BJ (cell line): Measurements from ENCODE around the gene PSEN1. TPM values are rescaled to one million over a fixed set of nuclear protein-coding genes. Genes with fewer than 3 reads are reported as not detected.

ENCODE experiments used
- CTCF ChIA-PET: fragments of 350-600 bp; formaldehyde crosslinking; extraction: SDS; loops from one replicate; lab custom pipeline; 2021; ENCODE audit warnings: antibody characterized with exemption, inconsistent platforms; lab: Yijun Ruan, JAX
- POLR2A ChIA-PET: fragments of 300-600 bp; sonication (Branson Sonifier 250); formaldehyde crosslinking; extraction: SDS; loops from one replicate; lab custom pipeline; 2021; ENCODE audit warnings: antibody characterized with exemption; lab: Charles Lee
- DNase-seq: peaks from one replicate; pipeline ENCODE4 v3.0.0-alpha.2; 2011; ENCODE audit warnings: low read depth
- H3K27me3 ChIP-seq: 2 replicates; pipeline ENCODE4 v1.6.0; 2011; ENCODE audit warnings: low read length; ENCODE audit not compliant: control insufficient read depth, insufficient read depth
- H3K36me3 ChIP-seq: 2 replicates; pipeline ENCODE4 v1.5.1; 2011; ENCODE audit warnings: low read length; ENCODE audit not compliant: control insufficient read depth, insufficient read depth
- H3K4me3 ChIP-seq: 2 replicates; pipeline ENCODE4 v1.5.1; 2011; ENCODE audit warnings: low read depth, mild to moderate bottlenecking, control low read depth, low read length
- polyA plus RNA-seq: library from polyadenylated mRNA; depleted of rRNA; stranded (reverse); fragments of >200 nt; gene quantifications from 2 replicates; pipeline ENCODE4 v1.2.3, GENCODE V29; 2011
- TF ChIP-seq, protein P1 (sequence below): IDR thresholded peaks from 2 replicates; pipeline ENCODE4 v1.5.1; 2011; ENCODE audit warnings: low read depth, mild to moderate bottlenecking, control low read depth, inconsistent platforms, low read length, moderate library complexity; ENCODE audit not compliant: insufficient read depth

PSEN1 gene
- polyA plus RNA-seq, 1 experiment, result 15.8 TPM

DNA sequence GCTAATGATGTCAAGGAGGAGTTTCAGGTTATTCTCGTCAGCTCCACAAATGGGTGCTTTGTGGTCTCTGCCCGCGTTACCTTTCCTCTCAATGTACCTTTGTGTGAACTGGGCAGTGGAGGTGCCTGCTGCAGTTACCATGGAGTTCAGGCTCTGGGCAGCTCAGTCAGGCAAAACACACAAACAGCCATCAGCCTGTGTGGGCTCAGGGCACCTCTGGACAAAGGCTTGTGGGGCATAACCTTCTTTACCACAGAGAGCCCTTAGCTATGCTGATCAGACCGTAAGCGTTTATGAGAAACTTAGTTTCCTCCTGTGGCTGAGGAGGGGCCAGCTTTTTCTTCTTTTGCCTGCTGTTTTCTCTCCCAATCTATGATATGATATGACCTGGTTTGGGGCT lies 84.3 kb downstream of the PSEN1 start:
- ChIA-PET POLR2A (no interaction called here), CTCF (interaction anchor here (1.0 to 1.9 kb wide), 2 partner anchors 9 kb away, joined by 3 to 8 read pairs; no protein-coding TSS in a partner anchor)
- TF ChIP-seq, protein P1, sequence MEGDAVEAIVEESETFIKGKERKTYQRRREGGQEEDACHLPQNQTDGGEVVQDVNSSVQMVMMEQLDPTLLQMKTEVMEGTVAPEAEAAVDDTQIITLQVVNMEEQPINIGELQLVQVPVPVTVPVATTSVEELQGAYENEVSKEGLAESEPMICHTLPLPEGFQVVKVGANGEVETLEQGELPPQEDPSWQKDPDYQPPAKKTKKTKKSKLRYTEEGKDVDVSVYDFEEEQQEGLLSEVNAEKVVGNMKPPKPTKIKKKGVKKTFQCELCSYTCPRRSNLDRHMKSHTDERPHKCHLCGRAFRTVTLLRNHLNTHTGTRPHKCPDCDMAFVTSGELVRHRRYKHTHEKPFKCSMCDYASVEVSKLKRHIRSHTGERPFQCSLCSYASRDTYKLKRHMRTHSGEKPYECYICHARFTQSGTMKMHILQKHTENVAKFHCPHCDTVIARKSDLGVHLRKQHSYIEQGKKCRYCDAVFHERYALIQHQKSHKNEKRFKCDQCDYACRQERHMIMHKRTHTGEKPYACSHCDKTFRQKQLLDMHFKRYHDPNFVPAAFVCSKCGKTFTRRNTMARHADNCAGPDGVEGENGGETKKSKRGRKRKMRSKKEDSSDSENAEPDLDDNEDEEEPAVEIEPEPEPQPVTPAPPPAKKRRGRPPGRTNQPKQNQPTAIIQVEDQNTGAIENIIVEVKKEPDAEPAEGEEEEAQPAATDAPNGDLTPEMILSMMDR, result no peak
- Histone ChIP-seq H3K27me3 (no peaks in the 10 kb centered on the region), H3K36me3 (peaks cover 8% of the 10 kb centered on the region), H3K4me3 (no peak overlapping the region)
- DNase-seq, result no peak

DNA sequence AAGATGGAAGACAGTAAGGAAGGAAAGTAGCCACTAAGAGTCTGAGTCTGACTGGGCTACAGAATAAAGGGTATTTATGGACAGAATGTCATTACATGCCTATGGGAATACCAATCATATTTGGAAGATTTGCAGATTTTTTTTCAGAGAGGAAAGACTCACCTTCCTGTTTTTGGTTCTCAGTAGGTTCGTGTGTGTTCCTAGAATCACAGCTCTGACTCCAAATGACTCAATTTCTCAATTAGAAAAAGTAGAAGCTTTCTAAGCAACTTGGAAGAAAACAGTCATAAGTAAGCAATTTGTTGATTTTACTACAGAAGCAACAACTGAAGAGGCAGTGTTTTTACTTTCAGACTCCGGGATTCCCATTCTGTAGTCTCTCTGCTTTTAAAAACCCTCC lies 85.6 kb downstream of the PSEN1 start:
- ChIA-PET POLR2A (interaction anchor here (0.7 kb wide), 1 partner anchor 313 kb away, joined by 3 read pairs; no protein-coding TSS in a partner anchor), CTCF (interaction anchor here (1.1 kb wide), 1 partner anchor 10 kb away, joined by 4 read pairs; no protein-coding TSS in a partner anchor)
- no peak overlapping the region for H3K4me3 ChIP-seq
- H3K36me3 ChIP-seq, result peaks cover 8% of the 10 kb centered on the region
- TF ChIP-seq, protein P1, result no peak
- peak; percentile 32 for DNase-seq
- H3K27me3 ChIP-seq, result no peaks in the 10 kb centered on the region

DNA sequence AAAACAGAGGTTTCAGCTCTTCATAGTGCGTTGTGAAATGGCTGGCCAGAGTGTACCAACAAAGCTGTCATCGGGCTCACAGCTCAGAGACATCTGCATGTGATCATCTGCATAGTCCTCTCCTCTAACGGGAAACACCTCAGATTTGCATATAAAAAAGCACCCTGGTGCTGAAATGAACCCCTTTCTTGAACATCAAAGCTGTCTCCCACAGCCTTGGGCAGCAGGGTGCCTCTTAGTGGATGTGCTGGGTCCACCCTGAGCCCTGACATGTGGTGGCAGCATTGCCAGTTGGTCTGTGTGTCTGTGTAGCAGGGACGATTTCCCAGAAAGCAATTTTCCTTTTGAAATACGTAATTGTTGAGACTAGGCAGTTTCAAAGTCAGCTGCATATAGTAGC lies 86.7 kb downstream of the PSEN1 start:
- POLR2A ChIA-PET, result no interaction called here
- no peaks in the 10 kb centered on the region for H3K27me3 ChIP-seq
- H3K4me3 ChIP-seq, result no peak overlapping the region
- CTCF ChIA-PET, result interaction anchor here (1.0 kb wide), 2 partner anchors 73 to 267 kb away, joined by 3 read pairs; partner anchors contain the start of gene RIOX1
- no peak for DNase-seq
- H3K36me3 ChIP-seq, result peaks cover 6% of the 10 kb centered on the region
- TF ChIP-seq, protein P1, result no peak

DNA sequence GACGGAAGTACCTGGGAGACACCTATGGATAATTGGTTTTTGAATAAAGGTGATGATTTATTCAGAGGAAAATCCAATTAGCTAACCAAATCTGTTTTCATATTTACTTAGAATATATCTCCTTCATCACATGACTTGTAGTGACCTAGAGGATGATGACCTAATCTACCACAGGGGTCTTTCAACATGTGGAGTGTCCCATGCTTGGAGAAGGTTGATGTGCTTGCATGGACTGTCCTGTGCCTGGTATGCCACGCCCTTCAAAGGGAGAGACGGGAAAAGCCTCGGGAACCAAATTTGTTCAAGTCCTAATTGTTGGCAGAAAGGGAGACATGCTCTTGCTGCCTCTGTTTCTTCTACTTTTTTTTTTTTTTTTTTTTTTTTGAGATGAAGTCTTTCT lies 89.2 kb downstream of the PSEN1 start:
- ChIA-PET POLR2A (no interaction called here), CTCF (no interaction called here)
- no peaks in the 10 kb centered on the region for H3K27me3 ChIP-seq
- DNase-seq, result no peak
- TF ChIP-seq, protein P1, result no peak
- no peak overlapping the region for H3K4me3 ChIP-seq
- peaks cover 1% of the 10 kb centered on the region for H3K36me3 ChIP-seq

DNA sequence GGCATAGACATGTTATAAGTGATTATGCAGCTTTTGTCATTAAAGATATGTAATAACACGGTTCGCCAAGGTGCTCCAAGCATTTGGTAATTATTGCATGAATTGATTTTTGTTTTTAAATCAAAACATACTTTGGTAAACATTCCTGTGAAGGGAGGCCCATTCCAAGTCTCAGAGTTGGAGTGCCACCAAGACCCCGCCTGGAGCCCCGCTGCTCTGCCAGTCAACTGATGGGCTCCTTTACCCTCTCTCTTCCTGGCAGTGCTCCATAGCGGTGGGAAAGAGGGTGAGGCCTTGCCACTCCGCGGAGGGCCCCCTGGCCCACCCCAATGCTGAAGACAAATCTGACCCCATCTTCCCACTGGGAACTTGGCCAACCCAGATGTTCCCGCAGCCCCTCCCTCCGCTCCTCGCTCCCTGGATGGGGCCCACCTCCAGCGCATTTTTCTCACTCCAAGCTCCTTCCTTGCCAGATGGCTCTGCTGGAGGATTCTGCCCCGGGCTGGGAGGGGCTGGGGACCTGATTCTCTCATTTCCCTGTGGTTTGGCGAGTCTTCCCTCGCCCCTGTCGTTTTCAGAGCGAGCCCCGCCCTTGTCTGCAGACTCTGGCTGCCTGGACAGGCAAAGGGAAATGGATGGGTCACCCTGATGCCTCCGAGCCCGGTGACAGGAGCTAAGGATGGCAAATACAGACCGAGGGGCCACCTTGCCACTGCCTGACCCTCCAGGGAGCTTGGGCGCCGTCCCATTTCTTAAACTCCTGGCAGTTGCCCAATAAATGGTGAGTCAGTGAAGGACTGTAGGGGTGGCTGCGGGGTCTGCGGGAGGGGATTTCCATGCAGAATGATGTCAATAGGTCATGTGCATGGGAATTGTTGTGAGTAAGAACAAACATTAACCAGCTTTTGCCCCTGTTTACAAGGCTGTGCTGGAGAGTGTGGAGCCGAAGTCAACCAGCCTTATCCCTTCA lies 91.8 kb downstream of the PSEN1 start:
- DNase-seq, result peak; percentile 44
- no peak overlapping the region for H3K4me3 ChIP-seq
- TF ChIP-seq, protein P1, result no peak
- H3K27me3 ChIP-seq, result no peaks in the 10 kb centered on the region
- peaks cover 1% of the 10 kb centered on the region; the same call in 1 of the 2 replicates for H3K36me3 ChIP-seq
- CTCF ChIA-PET, result no interaction called here
- POLR2A ChIA-PET, result interaction anchor here (1.0 kb wide), 1 partner anchor 10 kb away, joined by 4 read pairs; no protein-coding TSS in a partner anchor
